Measurements from ENCODE around the gene CATSPERD.

The CATSPERD gene

DNA sequence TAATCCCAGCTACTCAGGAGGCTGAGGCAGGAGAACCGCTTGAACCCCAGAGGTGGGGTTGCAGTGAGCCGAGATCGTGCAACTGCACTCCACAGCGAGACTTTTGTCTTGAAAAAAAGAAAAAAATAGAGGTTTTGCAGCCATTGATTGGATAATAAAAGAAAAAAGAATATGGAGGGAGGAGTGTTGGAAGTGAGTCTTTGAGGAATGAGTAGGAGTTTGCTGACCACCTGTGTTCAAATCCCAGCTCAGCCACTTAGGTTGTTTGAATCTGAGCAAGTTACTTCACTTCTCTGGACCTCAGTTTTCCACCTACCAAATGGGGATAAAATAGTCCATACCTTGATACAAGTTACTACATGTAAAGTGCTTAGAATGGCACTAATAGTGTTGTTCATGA, 90.7 kb downstream of the CATSPERD start:
- TF ChIP-seq USF1 (IDR thresholded peaks at IDR 0.05) (no peak), TCF12 (IDR thresholded peaks at IDR 0.05; ENCODE audit: low read depth) (no peak), EP300 (IDR thresholded peaks at IDR 0.05; ENCODE audit: borderline replicate concordance) (no peak), RAD21 (IDR thresholded peaks at IDR 0.05; ENCODE audit: low read depth) (no peak), TEAD4 (IDR thresholded peaks at IDR 0.05) (no peak), ZBTB7A (IDR thresholded peaks at IDR 0.05; ENCODE audit: low read depth) (no peak), CEBPB (IDR thresholded peaks at IDR 0.05) (no peak), TAF1 (IDR thresholded peaks at IDR 0.05; ENCODE audit: low read depth) (no peak), EGR1 (IDR thresholded peaks at IDR 0.05) (no peak), REST (IDR thresholded peaks at IDR 0.05; ENCODE audit: low read depth) (no peak), CREB1 (IDR thresholded peaks at IDR 0.05; ENCODE audit: low read depth) (no peak), YY1 (IDR thresholded peaks at IDR 0.05; ENCODE audit: low read depth) (no peak), MAX (IDR thresholded peaks at IDR 0.05) (no peak), NFIC (IDR thresholded peaks at IDR 0.05) (no peak), FOXM1 (IDR thresholded peaks at IDR 0.05; ENCODE audit: borderline replicate concordance, low read depth) (no peak)

DNA sequence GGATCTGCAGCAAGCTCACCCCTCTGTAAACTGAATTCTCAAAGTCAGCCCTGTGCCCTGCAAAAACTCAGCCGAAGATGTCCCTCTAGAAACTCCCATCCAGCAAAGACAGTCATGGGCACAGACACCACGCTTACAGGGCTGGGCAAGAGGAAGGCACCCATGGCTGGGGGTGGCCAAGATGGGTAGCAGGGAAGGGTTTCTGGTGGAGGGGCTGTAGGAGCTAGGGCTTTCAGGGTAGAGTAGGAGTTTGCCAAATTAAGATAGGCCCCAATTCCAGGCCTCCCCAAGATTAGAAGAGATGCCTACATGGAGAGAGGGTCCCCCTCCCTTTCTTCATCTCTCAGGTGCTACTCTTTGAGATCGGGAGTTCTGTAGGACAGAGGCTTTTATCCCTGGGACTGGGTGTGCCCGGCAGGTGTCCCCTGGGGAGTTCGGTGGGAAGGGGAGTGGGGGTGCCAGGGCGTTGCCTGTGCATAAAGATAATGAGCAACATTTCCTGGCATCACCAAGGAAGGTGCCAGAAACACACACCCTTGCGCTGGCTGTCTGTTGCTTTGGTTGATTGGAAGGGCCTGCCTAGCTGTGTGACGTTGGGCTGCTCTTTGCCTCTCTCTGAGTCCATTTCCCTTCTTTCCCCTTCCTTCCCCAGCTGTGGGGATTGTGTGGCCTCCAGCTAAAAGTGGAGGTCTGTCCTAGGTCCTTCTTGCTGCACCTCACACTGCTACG, 93.8 kb downstream of the CATSPERD start:
- TF ChIP-seq TCF12 (IDR thresholded peaks at IDR 0.05; ENCODE audit: low read depth) = no peak
- TF ChIP-seq EP300 (IDR thresholded peaks at IDR 0.05; ENCODE audit: borderline replicate concordance) = no peak
- TF ChIP-seq USF1 (IDR thresholded peaks at IDR 0.05) = no peak
- TF ChIP-seq NFIC (IDR thresholded peaks at IDR 0.05) = no peak
- TF ChIP-seq ZBTB7A (IDR thresholded peaks at IDR 0.05; ENCODE audit: low read depth) = no peak
- no peak for TF ChIP-seq MAX (IDR thresholded peaks at IDR 0.05)

- TF ChIP-seq CEBPB (IDR thresholded peaks at IDR 0.05) (no peak), EGR1 (IDR thresholded peaks at IDR 0.05) (no peak), TCF12 (IDR thresholded peaks at IDR 0.05; ENCODE audit: low read depth) (no peak), CREB1 (IDR thresholded peaks at IDR 0.05; ENCODE audit: low read depth) (no peak), NFIC (IDR thresholded peaks at IDR 0.05) (no peak), MAX (IDR thresholded peaks at IDR 0.05) (no peak)
Observed at GRCh38 chr19:5814852-5815246, 94.4 kb downstream of the CATSPERD start.

- TF ChIP-seq FOXM1 (IDR thresholded peaks at IDR 0.05; ENCODE audit: borderline replicate concordance, low read depth) = no peak
- TF ChIP-seq TCF12 (IDR thresholded peaks at IDR 0.05; ENCODE audit: low read depth) = no peak
- no peak for TF ChIP-seq CEBPB (IDR thresholded peaks at IDR 0.05)
- TF ChIP-seq RAD21 (IDR thresholded peaks at IDR 0.05; ENCODE audit: low read depth) = no peak
- no peak for TF ChIP-seq USF1 (IDR thresholded peaks at IDR 0.05)
- no peak for TF ChIP-seq TAF1 (IDR thresholded peaks at IDR 0.05; ENCODE audit: low read depth)
- no peak for TF ChIP-seq TEAD4 (IDR thresholded peaks at IDR 0.05)
- TF ChIP-seq EP300 (IDR thresholded peaks at IDR 0.05; ENCODE audit: borderline replicate concordance) = no peak
- TF ChIP-seq EGR1 (IDR thresholded peaks at IDR 0.05) = no peak
- no peak for TF ChIP-seq REST (IDR thresholded peaks at IDR 0.05; ENCODE audit: low read depth)
- TF ChIP-seq NFIC (IDR thresholded peaks at IDR 0.05) = no peak
- TF ChIP-seq YY1 (IDR thresholded peaks at IDR 0.05; ENCODE audit: low read depth) = no peak
- no peak for TF ChIP-seq CREB1 (IDR thresholded peaks at IDR 0.05; ENCODE audit: low read depth)
- TF ChIP-seq ZBTB7A (IDR thresholded peaks at IDR 0.05; ENCODE audit: low read depth) = no peak
- no peak for TF ChIP-seq MAX (IDR thresholded peaks at IDR 0.05)
Observed at GRCh38 chr19:5817218-5817617, 96.8 kb downstream of the CATSPERD start.

- TF ChIP-seq USF1 (IDR thresholded peaks at IDR 0.05) = no peak
Observed at GRCh38 chr19:5818594-5818993, 98.2 kb downstream of the CATSPERD start.
